ENCODE measurements around the gene KDR. TPM values are rescaled to one million over a fixed set of nuclear protein-coding genes. Genes with fewer than 3 reads are reported as not detected.

KDR gene
- total RNA-seq, 1 donor from 2014 or later = 2.7 TPM

DNA sequence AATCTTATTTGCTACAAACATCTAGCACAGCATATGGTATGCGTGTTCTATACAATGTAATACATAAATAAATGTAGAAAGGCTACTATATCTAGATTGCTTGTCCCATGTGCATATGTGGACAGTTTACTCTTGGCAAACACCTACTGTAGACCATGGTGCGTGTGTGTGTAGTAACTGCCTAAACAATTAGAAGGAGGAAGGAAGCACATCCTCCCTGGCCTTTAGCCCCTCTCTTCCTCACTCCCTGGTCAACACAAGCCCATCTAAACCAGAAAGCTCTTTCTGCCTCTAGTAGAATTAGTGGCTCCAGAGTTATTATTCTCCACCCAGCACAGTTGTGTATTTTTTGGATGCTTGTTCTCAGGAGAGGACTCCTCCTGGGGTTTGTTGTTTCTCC is 73.9 kb downstream of the KDR start:
- DNase-seq (ENCODE audit: low spot score) = no peak
- Histone ChIP-seq H3K4me2 (no peak overlapping the region), H3K27ac (no peak overlapping the region), H3K27me3 (no peaks in the 10 kb centered on the region), H2AFZ (replicated peaks) (no peak overlapping the region), H3K36me3 (no peaks in the 10 kb centered on the region), H3F3A (ENCODE audit: low read depth) (no peaks in the 10 kb centered on the region), H3K4me3 (no peak overlapping the region), H4K20me1 (ENCODE audit: low read depth) (no peaks in the 10 kb centered on the region), H3K79me2 (ENCODE audit: low read depth) (no peaks in the 10 kb centered on the region), H3K4me1 (no peaks in the 10 kb centered on the region), H3K9me3 (ENCODE audit: low read depth) (no peaks in the 10 kb centered on the region), H3K9ac (no peak overlapping the region)
- no peak overlapping the region for H3K27ac Mint-ChIP-seq
- no peaks in the 10 kb centered on the region for H3K36me3 Mint-ChIP-seq
- no peak overlapping the region for H3K4me3 Mint-ChIP-seq
- H3K9me3 Mint-ChIP-seq = peaks cover 8% of the 10 kb centered on the region
- H3K27me3 Mint-ChIP-seq (ENCODE audit: insufficient read depth, low read depth) = no peaks in the 10 kb centered on the region
- TF ChIP-seq EZH2phosphoT487 (IDR thresholded peaks at IDR 0.05) = no peak
- TF ChIP-seq EZH2 (IDR thresholded peaks at IDR 0.05) = no peak
- TF ChIP-seq, protein P1, sequence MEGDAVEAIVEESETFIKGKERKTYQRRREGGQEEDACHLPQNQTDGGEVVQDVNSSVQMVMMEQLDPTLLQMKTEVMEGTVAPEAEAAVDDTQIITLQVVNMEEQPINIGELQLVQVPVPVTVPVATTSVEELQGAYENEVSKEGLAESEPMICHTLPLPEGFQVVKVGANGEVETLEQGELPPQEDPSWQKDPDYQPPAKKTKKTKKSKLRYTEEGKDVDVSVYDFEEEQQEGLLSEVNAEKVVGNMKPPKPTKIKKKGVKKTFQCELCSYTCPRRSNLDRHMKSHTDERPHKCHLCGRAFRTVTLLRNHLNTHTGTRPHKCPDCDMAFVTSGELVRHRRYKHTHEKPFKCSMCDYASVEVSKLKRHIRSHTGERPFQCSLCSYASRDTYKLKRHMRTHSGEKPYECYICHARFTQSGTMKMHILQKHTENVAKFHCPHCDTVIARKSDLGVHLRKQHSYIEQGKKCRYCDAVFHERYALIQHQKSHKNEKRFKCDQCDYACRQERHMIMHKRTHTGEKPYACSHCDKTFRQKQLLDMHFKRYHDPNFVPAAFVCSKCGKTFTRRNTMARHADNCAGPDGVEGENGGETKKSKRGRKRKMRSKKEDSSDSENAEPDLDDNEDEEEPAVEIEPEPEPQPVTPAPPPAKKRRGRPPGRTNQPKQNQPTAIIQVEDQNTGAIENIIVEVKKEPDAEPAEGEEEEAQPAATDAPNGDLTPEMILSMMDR (IDR thresholded peaks at IDR 0.05) = no peak
- no peaks in the 10 kb centered on the region for H3K4me1 Mint-ChIP-seq

DNA sequence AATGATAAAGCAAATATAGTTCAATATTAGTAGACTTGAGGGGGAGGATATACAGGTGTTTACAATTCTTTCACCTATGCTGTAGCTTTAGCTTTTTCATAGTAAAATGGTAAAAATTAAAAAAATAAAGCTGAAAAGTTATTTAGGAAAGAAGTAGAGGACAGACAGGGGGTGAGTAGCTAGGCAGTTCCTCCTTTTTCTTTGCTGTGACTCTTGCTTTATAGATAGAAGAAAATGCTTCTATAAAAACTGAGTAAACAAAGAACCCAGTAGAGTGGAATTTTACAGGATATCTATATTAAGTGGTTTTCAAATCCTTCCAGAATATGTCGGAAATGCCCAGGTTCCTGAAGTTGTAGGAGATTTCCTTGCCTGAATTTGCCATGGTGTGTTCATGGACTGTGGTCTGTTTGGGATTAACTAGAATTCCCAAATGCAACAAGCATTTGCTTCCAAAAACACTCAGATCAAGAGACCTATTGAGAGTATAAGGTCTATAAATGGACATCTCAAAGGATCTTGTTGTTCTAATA is 74.9 kb downstream of the KDR start:
- no peaks in the 10 kb centered on the region for H3K4me1 ChIP-seq
- H3K9ac ChIP-seq = no peak overlapping the region
- H3K27me3 Mint-ChIP-seq (ENCODE audit: insufficient read depth, low read depth) = no peaks in the 10 kb centered on the region
- H4K20me1 ChIP-seq (ENCODE audit: low read depth) = no peaks in the 10 kb centered on the region
- H3K36me3 ChIP-seq = no peaks in the 10 kb centered on the region
- TF ChIP-seq EZH2 (IDR thresholded peaks at IDR 0.05) = no peak
- no peak for TF ChIP-seq EZH2phosphoT487 (IDR thresholded peaks at IDR 0.05)
- TF ChIP-seq, protein P1 (IDR thresholded peaks at IDR 0.05) = no peak
- H3F3A ChIP-seq (ENCODE audit: low read depth) = no peaks in the 10 kb centered on the region
- H3K9me3 Mint-ChIP-seq = peaks cover 8% of the 10 kb centered on the region
- H3K4me2 ChIP-seq = no peak overlapping the region
- H3K4me1 Mint-ChIP-seq = no peaks in the 10 kb centered on the region
- no peaks in the 10 kb centered on the region for H3K36me3 Mint-ChIP-seq
- H2AFZ ChIP-seq (replicated peaks) = no peak overlapping the region
- no peak overlapping the region for H3K27ac Mint-ChIP-seq
- no peaks in the 10 kb centered on the region for H3K79me2 ChIP-seq (ENCODE audit: low read depth)
- H3K27me3 ChIP-seq = no peaks in the 10 kb centered on the region
- DNase-seq (ENCODE audit: low spot score) = no peak
- no peaks in the 10 kb centered on the region for H3K9me3 ChIP-seq (ENCODE audit: low read depth)
- no peak overlapping the region for H3K4me3 ChIP-seq
- H3K27ac ChIP-seq = no peak overlapping the region
- no peak overlapping the region for H3K4me3 Mint-ChIP-seq

DNA sequence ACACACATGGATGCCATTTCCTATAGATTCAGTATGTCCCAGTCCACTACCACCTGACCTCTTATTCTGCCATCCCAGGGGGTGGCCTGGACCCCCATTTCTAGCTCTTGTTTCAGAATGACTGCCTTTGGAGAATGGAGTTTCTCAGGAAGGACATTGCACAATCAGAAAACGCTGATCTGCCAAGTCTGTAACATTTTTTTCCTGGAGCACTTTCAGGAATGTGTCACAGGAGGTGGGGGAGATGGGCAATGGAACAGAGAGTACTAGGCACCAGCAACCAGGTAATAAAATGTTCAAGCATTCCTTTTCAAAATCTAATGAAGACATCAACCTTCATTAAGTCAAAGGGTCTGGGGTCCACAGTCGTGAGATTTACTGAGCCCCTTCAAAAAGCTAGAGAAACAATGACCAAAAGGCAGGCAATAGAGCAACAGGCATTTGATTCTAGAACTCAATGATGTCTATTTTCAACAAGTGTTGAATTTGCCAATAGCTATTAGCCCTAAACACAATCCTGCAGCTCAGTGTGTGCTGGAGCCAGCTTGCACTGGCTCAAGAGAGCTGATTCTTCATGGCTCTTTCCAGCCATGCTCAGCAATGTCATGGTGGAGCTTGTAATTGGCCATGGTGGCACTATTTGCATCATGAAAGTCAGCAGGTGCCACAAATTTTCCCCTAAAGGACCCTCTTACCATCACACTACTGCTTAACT is 87.1 kb downstream of the KDR start:
- no peak overlapping the region for H3K4me3 ChIP-seq
- TF ChIP-seq EZH2 (IDR thresholded peaks at IDR 0.05) (no peak), EZH2phosphoT487 (IDR thresholded peaks at IDR 0.05) (no peak)
- TF ChIP-seq, protein P1 (IDR thresholded peaks at IDR 0.05) = no peak
- H3K36me3 ChIP-seq = no peaks in the 10 kb centered on the region
- H3K4me2 ChIP-seq = no peak overlapping the region
- H3K27ac Mint-ChIP-seq = no peak overlapping the region
- H3K27ac ChIP-seq = no peak overlapping the region
- peaks cover 4% of the 10 kb centered on the region for H3K9me3 ChIP-seq (ENCODE audit: low read depth)
- no peak for DNase-seq (ENCODE audit: low spot score)
- no peak overlapping the region for H3K4me3 Mint-ChIP-seq
- H3K9me3 Mint-ChIP-seq = peaks cover 12% of the 10 kb centered on the region
- peaks cover 3% of the 10 kb centered on the region for H3K27me3 Mint-ChIP-seq (ENCODE audit: insufficient read depth, low read depth)
- no peaks in the 10 kb centered on the region for H4K20me1 ChIP-seq (ENCODE audit: low read depth)
- H3F3A ChIP-seq (ENCODE audit: low read depth) = no peaks in the 10 kb centered on the region
- no peaks in the 10 kb centered on the region for H3K79me2 ChIP-seq (ENCODE audit: low read depth)
- H3K4me1 Mint-ChIP-seq = no peaks in the 10 kb centered on the region
- no peaks in the 10 kb centered on the region for H3K27me3 ChIP-seq
- H3K36me3 Mint-ChIP-seq = peaks cover 4% of the 10 kb centered on the region
- H3K4me1 ChIP-seq = peaks cover 4% of the 10 kb centered on the region
- no peak overlapping the region for H2AFZ ChIP-seq (replicated peaks)
- H3K9ac ChIP-seq = no peak overlapping the region

Data from neural progenitor cell (in vitro differentiated cells).